ENCODE measurements around the gene SYNDIG1L.

The SYNDIG1L gene

DNA sequence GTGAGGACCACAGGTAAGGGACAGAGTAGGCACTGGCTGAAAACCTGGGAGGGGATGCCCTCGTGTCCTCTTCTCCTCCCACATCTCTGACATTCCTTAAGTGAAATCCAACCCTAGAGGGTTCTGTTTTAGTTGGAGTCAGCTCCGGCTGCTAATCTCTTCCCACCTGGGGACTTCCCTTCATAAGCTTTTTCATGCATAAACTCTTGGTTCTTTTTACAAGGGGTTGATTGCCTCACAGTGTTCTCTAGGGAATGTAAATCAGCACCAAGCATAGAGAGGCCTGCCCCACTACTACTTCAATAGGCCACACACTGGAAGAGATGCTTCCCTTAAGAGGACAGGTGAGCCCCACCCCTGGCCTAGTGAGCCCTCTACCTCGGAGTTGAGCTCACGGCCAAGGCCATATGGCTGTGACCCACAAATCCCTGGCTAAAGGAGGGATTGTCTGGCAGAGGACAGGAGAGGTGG lies 3.2 kb upstream of the SYNDIG1L start:
- no peak for DNase-seq (ENCODE audit: low read depth in 2 of 2)

DNA sequence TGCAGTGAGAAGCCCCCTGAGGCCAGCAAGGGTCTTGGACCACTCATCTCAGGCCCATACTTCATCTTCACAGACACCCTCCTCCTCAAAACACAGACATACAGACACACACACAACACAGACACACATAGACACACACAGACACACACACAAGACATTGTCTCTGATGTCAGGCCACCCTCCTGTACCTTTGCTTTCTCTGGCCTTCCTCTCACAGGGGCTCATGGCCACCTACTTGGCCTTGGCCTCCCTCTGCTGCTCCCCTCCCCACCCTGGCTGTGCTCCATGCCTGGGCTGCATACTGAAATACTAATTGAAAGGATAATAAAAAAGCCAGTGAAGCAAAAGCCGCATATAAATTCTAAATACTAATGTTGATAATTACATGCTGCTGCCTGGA lies 1.6 kb upstream of the SYNDIG1L start:
- no peak for DNase-seq (ENCODE audit: low read depth in 2 of 2)

DNA sequence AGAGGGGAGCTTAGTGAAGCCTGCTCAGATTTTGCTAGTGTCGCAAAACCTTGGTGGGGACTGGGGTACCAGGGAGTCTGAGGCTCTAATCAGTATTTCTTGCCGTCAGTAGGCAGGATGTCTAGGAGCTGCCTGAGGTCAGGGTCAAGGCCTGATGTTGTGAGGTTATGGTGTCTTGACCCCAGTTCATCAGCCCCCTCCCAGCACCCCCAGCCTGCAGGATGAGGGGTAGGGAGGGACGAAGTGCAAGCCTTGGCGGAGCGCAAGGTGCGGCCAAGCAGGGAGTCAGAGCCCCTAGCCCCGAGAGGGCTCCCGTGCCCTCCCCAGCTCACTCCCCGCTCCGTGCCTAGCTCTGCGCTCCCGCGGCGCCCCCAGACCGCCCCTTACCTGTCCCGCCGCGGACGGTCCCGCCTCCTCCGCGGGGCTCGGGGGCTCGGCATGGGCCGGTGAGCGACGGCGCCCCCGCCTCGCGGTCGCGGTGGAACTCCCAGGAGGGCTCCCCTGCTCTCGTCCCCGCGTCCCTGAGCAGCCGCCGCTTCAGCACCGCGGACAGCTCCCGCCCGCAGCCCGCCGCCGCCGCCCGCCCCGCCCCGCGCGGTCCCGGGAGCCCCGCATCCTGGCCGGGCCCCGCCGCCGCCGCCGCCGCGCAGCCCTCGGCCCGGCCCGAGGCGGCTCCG lies 347 bp downstream of the SYNDIG1L start:
- DNase-seq (ENCODE audit: low read depth in 2 of 2) = peak; percentile 18 to 33

DNA sequence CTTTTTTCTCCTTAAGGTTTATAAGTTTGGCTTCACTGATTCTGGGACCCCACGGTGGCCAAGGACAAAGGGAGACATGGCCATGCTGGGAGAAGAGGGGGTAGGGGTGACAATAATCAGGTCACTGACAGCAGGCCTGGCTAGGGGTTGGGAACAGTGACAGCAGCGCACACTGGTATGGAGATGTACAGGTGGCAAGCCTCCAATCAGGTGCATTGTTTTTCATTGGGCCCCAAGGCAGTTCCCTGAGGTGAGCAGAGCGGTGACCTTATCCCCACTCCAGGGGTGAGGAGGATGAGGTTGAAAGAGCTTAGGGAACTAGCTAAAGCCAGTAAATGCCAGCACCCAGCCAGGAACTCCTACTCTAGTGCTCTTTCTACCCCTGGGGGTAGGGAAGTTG lies 1.4 kb downstream of the SYNDIG1L start:
- no peak for DNase-seq (ENCODE audit: low read depth in 2 of 2)

DNA sequence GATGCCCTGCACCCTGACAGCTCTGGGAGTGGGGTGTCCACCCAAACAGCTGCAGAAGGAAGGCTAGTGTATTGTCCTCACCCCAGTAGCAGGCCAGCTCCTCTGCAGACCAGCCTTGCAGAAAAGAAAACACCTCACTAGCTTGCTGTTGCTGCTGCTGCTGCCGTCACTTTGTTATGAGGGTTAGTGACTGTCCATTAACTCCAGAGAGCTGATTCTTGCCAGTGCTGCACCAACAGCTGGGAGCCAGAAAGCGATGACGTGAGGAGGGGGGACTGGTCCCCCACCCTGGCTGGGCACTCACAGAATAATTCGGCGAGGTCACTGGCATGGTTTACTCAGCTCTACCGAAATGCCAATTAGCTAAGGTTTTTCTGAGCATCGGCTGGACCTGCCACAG lies 2.8 kb downstream of the SYNDIG1L start:
- DNase-seq (ENCODE audit: low read depth in 2 of 2) = no peak

DNA sequence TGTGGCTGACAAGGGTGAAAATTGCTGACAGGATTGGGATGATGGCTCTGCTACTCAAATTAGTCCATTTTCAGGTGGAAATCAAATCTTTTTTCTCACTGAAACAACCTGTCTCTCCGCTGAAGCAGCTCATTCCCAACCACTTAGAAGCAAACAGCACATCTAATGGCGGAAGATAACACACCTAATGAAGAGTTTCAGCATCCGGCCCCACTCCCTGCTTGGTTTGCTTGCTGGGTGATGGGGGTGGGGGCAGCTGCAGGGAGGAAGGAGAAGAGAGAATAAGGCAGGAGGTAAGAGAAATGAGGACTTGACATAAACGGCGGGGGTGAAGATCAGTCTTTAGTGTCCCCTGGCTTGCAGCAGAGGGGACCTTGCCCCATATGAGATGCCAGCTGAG lies 4.0 kb downstream of the SYNDIG1L start:
- no peak for DNase-seq (ENCODE audit: low read depth in 2 of 2)

DNA sequence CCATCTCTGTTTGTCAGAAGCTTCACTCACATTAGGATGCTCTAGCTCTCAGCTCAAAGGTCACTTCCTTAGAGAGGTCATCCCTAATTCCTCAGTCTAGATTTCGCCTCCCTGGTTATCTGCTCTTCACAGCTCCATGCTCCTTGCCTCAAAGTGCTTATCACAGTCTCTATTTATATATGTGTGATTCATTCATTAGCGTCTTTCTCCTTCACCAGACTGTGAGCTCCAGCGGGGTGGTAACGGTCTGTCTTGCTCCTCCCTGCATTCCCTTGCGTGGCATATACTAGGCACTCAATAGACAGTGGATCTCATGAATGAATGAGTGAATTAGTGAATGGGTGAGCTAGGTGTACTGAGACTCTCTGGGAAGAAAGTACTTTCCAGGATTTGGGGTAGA lies 6.9 kb downstream of the SYNDIG1L start:
- no peak for DNase-seq (ENCODE audit: low read depth in 2 of 2)

DNA sequence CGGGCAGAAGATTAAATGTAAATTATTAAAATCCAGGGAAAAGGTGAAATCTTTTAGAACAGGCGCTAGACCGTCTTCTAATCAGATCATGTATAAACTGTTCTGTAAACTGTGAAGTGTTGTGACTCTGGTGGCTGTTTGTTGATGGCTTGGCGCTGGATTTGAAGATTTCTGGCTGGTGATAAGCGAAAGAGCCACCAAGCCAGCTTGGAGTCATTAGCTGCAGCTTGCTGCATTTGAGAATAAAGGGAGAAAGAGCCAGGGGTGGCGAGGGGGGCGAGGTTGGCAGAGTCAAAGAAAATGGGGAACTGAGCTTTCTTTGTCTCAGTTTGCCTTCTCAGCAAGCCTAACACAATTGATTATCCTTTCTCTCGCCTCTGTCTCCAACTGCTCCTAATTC lies 8.0 kb downstream of the SYNDIG1L start:
- no peak for DNase-seq (ENCODE audit: low read depth in 2 of 2)

DNA sequence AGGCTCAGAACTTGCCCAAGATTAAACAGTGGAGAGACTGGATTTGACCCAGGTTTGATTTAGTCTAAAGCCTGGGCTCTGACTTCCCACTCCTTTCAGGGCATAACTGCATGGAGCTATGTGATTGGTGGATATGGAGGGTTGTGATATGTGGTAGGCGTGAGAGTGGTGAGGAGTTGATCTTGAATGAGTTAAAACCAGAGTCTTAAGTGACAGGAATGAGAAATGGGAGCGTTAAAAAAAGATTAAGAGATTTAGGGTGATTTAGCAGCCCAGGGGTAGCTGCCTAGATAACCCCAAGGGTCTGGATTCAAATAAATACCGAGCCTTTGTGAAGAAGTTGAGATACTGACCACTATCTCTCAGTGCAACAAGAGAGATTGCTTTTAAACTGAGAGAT lies 8.4 kb downstream of the SYNDIG1L start:
- DNase-seq (ENCODE audit: low read depth in 2 of 2) = no peak

DNA sequence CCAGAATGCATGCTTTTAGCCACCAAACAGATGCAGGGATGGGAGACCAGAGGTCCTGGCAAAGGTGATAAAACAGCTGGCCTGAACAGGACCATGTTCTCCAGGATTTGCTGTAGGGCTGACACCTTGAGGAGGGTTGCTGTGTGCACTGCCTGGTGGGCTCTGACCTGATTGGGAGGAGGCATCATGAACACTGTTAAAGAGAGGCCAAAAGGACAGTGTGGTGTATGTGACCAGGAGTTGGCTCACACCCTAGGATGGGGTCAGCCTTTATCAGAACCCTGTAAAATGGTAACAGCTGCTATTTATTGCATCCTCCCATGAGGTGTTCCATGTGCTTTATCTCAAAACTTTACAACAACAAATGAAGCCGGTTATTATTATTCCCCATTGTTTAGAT lies 8.8 kb downstream of the SYNDIG1L start:
- DNase-seq (ENCODE audit: low read depth in 2 of 2) = no peak

DNA sequence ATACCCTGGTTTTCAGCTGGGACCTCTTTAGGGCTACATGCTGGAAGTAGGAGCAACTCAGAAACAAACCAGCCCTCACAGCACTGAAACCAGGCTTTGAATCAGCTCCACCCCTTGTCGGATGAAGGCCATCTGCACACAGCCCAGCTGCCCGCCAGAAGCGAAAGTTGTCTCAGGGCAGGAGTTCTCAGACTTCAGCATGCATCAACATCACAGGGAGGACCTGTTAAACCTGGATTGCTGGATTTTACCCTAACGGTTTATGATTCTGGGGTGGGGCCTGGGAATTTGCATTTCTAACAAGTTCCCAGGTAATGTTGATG lies 10.9 kb downstream of the SYNDIG1L start:
- DNase-seq (ENCODE audit: low read depth in 2 of 2) = no peak

DNA sequence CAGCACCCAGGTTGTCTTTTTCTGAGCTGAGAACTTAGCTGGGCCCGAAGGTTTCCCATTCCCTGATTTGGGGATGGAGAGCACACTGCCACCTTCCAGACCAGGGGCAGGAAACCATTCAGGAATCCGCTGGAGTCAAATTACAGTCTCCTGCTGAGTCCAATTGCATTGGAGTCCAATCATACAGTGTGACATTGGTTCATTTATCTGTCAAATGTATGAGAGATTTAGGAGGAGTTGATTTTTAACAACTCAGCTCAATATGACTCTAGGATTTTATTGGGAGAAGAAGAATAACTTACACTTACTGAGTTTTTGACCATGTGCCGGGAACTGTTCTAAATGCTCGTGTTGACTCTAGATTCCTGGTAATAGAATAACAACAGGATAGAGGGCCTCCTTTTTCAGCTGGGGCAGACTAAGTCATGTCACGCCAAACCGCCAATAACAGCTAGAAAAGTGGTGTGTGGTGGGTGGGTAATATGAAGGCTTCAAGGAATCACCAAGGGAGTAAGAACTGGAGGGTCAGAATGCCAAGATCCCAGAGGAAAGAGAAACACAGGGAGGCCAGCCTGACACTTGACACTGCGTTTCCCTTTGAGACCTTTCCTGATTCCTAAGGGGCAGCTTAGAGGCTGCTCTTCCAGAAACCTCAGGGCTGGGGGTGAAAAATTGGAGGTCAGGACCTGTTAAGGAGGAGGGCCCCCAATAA lies 11.5 kb downstream of the SYNDIG1L start:
- DNase-seq (ENCODE audit: low read depth in 2 of 2) = no peak

DNA sequence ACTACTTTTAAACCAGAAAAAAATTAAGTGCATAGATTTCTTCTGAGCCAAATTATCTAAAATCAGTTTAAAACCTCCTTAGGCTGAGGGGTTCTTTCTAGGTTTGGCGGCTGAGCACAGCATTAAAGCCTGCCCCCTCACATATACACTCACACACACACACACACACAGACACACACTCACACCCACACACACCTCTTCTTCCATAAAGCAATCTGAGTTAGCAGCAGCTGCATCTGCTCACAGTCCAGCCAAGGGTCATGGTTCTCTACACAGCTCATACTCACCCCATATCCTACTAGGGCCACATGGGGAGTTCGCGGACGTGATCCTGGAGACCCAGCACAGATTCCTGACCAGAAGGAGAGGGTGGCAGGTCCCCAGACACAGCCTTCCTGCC lies 12.4 kb downstream of the SYNDIG1L start:
- no peak for DNase-seq (ENCODE audit: low read depth in 2 of 2)

DNA sequence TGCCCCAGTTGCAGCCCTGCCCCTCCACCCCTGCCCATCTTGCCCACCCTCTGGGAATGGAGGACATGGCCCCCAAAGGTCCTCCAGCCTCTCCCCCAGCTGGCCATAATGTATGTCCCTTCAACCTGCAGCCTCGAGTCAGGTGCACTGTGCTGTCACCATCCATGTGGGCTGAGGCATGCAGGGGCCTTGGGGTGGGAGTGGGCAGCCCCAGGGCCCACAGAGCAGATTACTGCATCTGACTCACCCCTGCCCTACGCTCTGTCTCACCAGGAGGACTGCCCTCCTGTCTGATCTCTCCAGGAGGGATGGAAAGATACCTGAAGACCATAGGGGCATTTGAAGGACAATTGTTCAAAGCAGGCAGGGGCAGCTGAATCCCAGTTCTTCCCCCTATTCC lies 13.3 kb downstream of the SYNDIG1L start:
- no peak for DNase-seq (ENCODE audit: low read depth in 2 of 2)

DNA sequence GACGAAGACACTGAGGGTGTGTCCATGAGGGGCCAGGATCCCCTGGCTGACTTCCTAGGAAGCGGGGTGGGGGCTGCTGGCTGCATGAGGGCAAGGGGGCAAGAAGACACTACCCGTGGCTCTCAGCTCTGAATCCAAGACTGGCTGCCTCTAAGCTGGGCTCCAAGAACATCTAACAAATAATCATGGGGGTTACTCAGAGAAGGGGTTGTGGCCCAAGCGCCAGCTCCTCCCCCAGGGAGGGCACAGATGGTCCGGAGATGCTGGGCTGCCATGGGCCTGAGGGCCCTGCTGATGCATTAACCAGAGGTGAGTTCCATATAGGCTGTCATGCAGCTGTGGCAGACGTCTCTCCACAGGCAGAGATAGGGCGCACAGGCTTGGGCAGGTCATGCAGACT lies 14.3 kb downstream of the SYNDIG1L start:
- DNase-seq (ENCODE audit: low read depth in 2 of 2) = no peak

DNA sequence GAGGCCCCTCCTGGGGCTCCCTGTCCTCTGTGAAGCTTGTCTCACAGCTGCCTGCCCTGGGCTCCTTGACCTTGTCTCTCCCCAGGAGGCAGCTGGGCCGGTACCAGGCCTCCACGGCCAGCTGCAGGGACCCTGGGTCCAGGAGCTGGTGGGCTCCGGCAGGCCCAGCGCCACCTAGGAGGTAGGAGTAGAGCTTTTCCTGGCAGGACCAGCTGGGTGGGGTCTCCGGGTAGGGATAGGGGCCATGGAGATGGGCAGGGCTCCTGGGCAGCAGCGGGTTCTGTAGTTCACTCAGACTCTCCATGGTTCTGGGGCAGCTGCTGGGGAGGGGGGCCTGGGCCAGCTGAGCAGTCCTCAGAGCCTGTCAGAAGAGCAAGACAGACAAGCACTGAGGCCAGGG lies 16.6 kb downstream of the SYNDIG1L start:
- no peak for DNase-seq (ENCODE audit: low read depth in 2 of 2)

DNA sequence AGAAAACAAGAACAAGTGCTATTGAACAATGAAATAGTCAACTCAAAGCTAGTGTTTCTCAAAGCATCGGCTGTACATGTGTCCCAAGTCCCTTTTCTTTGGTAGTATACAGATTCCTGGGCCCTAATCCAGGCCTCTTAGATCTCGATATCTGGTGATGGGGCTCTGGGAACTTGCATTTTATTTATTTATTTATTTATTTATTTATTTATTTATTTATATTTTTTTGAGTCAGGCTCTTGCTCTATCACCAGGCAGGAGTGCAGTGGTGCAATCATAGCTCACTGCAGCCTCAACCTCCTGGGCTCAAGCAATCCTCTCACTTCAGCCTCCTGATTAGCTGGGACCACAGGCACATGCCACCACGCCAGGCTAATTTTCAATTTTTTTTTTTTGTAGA lies 17.1 kb downstream of the SYNDIG1L start:
- DNase-seq (ENCODE audit: low read depth in 2 of 2) = no peak

DNA sequence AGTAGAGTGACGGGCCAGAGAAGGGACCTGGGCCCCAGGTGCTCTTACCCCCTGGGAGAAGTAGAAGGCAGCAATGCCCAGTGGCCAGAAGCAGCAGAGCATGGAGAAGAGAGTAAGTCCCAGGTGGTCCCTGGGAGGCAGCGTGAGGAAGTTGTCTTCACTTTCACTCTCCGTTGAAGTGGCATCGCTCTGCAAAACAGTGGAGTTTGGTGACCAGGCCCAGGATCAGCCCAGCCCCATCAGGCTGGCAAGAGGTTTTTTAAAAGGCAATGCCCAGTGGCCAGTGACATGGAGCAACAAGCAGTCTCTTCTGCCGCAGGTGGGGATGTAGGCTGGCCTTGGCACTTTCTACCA lies 18.2 kb downstream of the SYNDIG1L start:
- DNase-seq (ENCODE audit: low read depth in 2 of 2) = no peak

DNA sequence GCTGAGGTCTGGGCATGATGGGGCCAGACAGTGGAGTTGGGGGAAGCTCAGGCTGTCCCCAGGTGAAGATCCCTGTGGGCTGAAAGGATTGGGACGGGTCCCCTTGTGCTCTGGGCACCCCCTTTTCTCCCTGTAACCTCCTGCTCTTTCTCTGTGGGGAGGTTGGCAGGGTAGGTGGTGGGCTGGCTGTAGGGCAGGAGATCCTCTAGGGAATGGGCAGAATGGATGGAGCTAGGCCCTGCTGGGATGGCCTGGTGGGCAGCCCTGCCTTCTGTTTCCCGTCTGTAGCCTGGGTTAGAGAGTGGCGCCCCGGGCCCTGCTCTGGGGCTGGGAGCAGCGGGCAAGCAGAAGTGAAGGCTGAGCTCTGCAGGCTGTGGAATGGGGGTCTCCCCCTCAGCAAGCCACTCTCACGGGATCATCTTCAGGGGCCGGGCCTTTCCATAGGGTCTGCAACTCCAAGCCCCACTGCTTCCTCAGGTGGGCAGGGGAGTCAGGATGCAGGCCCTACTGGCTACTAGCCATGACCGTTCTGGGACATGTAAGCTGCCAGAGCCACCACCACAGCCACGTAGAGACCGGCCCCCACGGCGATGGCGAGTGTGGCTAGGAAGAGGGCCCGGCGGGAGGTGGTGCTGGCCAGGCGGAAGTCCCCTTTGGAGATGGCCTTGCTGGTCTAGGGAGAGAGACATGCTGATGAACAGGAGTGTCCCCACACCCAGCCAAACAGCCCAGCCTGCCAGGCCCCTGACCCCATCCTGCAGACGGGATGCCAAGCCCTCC lies 18.8 kb downstream of the SYNDIG1L start:
- DNase-seq (ENCODE audit: low read depth in 2 of 2) = no peak

DNA sequence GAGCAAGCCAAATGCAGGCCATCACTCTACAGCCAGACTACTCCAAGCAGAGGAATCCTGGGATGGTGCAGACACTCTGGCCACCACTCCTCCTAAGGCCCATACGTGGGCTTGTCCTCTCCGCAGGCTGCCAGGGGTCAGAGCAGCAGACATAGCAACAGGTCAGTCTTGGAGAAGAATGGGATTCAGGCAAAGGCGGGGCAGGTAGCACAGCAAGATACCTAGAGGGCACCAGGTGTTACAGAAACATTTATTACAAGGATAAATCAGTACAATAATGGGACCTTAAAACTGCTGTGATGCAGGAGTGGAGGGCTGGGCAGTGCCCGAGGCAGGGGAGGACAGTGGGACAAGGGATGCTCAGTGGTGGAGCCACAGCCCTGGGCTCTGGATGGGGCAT lies 20.3 kb downstream of the SYNDIG1L start:
- no peak for DNase-seq (ENCODE audit: low read depth in 2 of 2)

DNA sequence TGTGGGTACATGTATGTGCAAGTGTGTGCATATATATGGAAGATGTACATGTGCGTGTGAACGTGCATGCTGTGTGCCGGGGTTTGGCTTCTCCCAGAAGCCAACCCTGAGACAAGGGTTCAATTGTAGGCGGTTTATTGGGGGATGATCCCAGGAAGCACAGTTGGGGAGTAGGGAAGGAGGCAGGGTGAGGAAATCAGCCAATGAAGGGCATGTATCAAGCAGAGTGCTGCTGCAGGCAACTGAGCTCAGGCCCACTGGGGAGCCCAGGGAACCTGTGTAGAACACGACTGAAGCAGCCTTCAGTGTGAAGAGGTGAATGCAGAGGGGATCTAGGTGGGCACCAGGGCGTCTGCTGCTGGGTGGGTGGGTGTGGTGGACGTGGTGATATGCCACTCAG lies 21.6 kb downstream of the SYNDIG1L start:
- no peak for DNase-seq (ENCODE audit: low read depth in 2 of 2)

DNA sequence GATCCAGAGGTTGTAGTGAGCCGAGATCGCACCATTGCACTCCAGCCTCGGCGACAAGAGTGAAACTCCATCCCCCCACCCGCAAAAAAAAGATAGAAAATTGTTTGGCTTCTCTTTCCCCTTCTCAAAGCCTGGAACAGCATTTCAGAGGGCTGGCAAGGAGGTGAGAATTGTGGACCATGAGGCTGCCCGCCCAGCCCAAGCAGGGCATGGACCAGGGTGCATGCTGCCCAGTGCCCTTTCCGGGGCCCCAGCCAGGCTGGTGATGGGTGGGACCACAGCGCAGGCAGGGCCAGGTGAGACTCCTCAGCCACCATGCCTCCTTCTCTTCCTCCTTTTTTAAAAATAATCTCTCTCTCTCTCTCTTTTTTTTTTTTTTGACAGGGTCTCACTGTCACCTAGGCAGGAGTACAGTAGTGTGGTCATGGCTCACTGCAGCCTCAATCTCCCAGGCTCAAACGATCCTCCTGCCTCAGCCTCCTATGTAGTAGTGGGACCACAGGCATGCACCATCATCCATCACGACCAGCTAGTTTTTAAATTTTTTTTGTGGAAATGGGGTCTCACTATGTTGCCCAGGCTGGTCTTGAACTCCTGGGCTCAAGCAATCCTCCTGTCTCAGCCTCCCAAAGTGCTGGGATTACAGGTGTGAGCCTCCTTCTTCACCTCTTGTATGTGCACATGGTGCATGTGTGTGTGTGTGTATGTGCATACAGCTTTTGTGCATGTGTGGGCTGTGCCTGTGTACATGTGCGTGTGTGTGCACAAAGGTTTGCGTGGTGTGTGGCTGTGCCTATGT lies 22.2 kb downstream of the SYNDIG1L start:
- no peak for DNase-seq (ENCODE audit: low read depth in 2 of 2)

Measured in stimulated activated CD4-positive, alpha-beta T cell treated with anti-CD3 and anti-CD28 coated beads, Interleukin-12 subunit alpha, Interleukin-12 subunit beta, amount 100 ng/mL, for 24 hours (primary cell).